Smooth muscle cell (in vitro differentiated cells): ENCODE measurements around the gene LLCFC1. TPM values are rescaled to one million over a fixed set of nuclear protein-coding genes. Genes with fewer than 3 reads are reported as not detected.
"Not testable (repeated sequence)": the region's sequence is repeated elsewhere in the genome, so short reads cannot be mapped to it uniquely, and the experiment has no call there.

Source experiments
- DNase-seq: peaks from one replicate; lab custom pipeline; 2025; ENCODE audit not compliant: unreplicated experiment; lab: John Stamatoyannopoulos, UW
- H2AFZ ChIP-seq: fragments of 200-600 bp; sonication (generic); 2 replicates; pipeline ENCODE4 v1.6.0; 2016; ENCODE audit warnings: antibody characterized with exemption, low read depth, mild to moderate bottlenecking
- H3F3A ChIP-seq: fragments of 200-600 bp; sonication (generic); 2 replicates; pipeline ENCODE4 v1.6.0; 2017; ENCODE audit warnings: antibody characterized with exemption, low read depth
- H3K27ac ChIP-seq: fragments of 200-600 bp; sonication (generic); 2 replicates; pipeline ENCODE4 v1.5.1; 2016; ENCODE audit warnings: low read depth, mild to moderate bottlenecking
- H3K27me3 ChIP-seq: fragments of 200-600 bp; sonication (generic); 2 replicates; pipeline ENCODE4 v1.6.1; 2016; ENCODE audit warnings: low read depth, mild to moderate bottlenecking
- H3K36me3 ChIP-seq: fragments of 200-600 bp; sonication (generic); 2 replicates; pipeline ENCODE4 v1.5.1; 2016; ENCODE audit warnings: low read depth
- H3K4me1 ChIP-seq: fragments of 200-600 bp; sonication (generic); 2 replicates; pipeline ENCODE4 v1.5.1; 2016; ENCODE audit warnings: low read depth
- H3K4me2 ChIP-seq: fragments of 200-600 bp; sonication (generic); 2 replicates; pipeline ENCODE4 v1.6.0; 2016; ENCODE audit warnings: mild to moderate bottlenecking
- H3K4me3 ChIP-seq: fragments of 200-600 bp; sonication (generic); 2 replicates; pipeline ENCODE4 v1.5.1; 2016; ENCODE audit warnings: mild to moderate bottlenecking
- H3K79me2 ChIP-seq: fragments of 200-600 bp; sonication (generic); 2 replicates; pipeline ENCODE4 v1.6.0; 2016; ENCODE audit warnings: low read depth, mild to moderate bottlenecking
- H3K9ac ChIP-seq: fragments of 200-600 bp; sonication (generic); 2 replicates; pipeline ENCODE4 v1.6.0; 2016; ENCODE audit warnings: low read depth
- H3K9me3 ChIP-seq: fragments of 200-600 bp; sonication (generic); replicated peaks from 2 replicates; pipeline ENCODE4 v1.5.1; 2016; ENCODE audit warnings: low read depth
- H4K20me1 ChIP-seq: fragments of 200-600 bp; sonication (generic); 2 replicates; pipeline ENCODE4 v1.6.0; 2016; ENCODE audit warnings: low read depth
- WGBS: methylation state at CpG from one replicate; pipeline ENCODE4 v1.1.7; 2016; ENCODE audit warnings: low lambda C conversion rate; 5-methylcytosine and 5-hydroxymethylcytosine counted together
- polyA plus RNA-seq: library from polyadenylated mRNA; unstranded; fragments of >200 nt; fragmentation: Nextera tagmentation; extraction: Ambion mirVana; gene quantifications from 2 replicates; pipeline ENCODE4 v1.2.1, GENCODE V29; 2016
- total RNA-seq: library from RNA; depleted of rRNA; stranded (reverse); fragments of >200 nt; gene quantifications from 2 replicates; pipeline ENCODE4 v1.2.3, GENCODE V29; 2014
- TF ChIP-seq, protein P1 (sequence below): fragments of 200-600 bp; sonication (generic); IDR thresholded peaks from 2 replicates; pipeline ENCODE4 v1.5.1; 2017; ENCODE audit warnings: borderline replicate concordance, mild to moderate bottlenecking, antibody characterized with exemption; ENCODE audit not compliant: insufficient read depth, poor library complexity, severe bottlenecking

The LLCFC1 gene
- total and polyA plus RNA-seq, 2 experiments from 2014 or later = not detected

GRCh38 chr7:142969183-142969582 lies 29.9 kb downstream of the LLCFC1 start:
- H3K4me1 ChIP-seq = no peaks in the 10 kb centered on the region
- TF ChIP-seq, protein P1, sequence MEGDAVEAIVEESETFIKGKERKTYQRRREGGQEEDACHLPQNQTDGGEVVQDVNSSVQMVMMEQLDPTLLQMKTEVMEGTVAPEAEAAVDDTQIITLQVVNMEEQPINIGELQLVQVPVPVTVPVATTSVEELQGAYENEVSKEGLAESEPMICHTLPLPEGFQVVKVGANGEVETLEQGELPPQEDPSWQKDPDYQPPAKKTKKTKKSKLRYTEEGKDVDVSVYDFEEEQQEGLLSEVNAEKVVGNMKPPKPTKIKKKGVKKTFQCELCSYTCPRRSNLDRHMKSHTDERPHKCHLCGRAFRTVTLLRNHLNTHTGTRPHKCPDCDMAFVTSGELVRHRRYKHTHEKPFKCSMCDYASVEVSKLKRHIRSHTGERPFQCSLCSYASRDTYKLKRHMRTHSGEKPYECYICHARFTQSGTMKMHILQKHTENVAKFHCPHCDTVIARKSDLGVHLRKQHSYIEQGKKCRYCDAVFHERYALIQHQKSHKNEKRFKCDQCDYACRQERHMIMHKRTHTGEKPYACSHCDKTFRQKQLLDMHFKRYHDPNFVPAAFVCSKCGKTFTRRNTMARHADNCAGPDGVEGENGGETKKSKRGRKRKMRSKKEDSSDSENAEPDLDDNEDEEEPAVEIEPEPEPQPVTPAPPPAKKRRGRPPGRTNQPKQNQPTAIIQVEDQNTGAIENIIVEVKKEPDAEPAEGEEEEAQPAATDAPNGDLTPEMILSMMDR = no peak
- H2AFZ ChIP-seq = no peak overlapping the region
- no peaks in the 10 kb centered on the region for H3K27me3 ChIP-seq
- no peaks in the 10 kb centered on the region for H3K79me2 ChIP-seq
- no peak overlapping the region for H3K4me3 ChIP-seq
- WGBS = 82% methylated on average over 4 of the region's 4 CpGs
- no peak overlapping the region for H3K27ac ChIP-seq
- H3K9me3 ChIP-seq = no peaks in the 10 kb centered on the region
- no peak for DNase-seq
- H3F3A ChIP-seq = no peaks in the 10 kb centered on the region
- no peak overlapping the region for H3K9ac ChIP-seq
- H4K20me1 ChIP-seq = no peaks in the 10 kb centered on the region
- H3K36me3 ChIP-seq = no peaks in the 10 kb centered on the region
- no peak overlapping the region for H3K4me2 ChIP-seq

DNA sequence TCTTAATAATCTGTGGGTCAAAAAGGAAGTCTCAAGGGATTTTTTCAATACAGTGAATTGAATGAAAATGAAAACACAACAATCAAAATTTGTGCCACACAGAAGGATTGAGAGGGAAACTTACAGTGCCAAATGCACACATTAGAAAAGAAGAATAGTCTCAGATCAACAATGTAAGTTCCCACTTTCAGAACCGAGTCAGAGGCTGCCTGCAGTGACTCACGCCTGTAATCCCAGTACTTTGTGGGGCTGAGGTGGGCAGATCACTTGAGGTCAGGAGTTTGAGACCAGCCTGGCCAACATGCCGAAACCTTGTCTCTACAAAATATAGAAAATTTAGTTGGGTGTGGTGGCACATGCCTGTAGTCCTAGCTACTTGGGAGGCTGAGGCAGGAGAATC lies 35.3 kb downstream of the LLCFC1 start:
- TF ChIP-seq, protein P1 = no peak
- no peak for DNase-seq
- Histone ChIP-seq H3K4me3 (no peak overlapping the region), H3F3A (no peaks in the 10 kb centered on the region), H3K27ac (no peak overlapping the region), H4K20me1 (no peaks in the 10 kb centered on the region), H3K4me1 (no peaks in the 10 kb centered on the region), H3K27me3 (no peaks in the 10 kb centered on the region), H2AFZ (no peak overlapping the region), H3K4me2 (no peak overlapping the region), H3K79me2 (no peaks in the 10 kb centered on the region), H3K36me3 (no peaks in the 10 kb centered on the region), H3K9me3 (no peaks in the 10 kb centered on the region), H3K9ac (no peak overlapping the region)
- WGBS = 87% methylated on average over 3 of the region's 3 CpGs

GRCh38 chr7:142978402-142978801 lies 39.1 kb downstream of the LLCFC1 start:
- H3K4me1 ChIP-seq, H3K27ac ChIP-seq, DNase-seq, H3K9me3 ChIP-seq, H3K4me2 ChIP-seq, H3F3A ChIP-seq, H2AFZ ChIP-seq, H3K36me3 ChIP-seq, H3K4me3 ChIP-seq, H3K27me3 ChIP-seq, H4K20me1 ChIP-seq, H3K79me2 ChIP-seq, H3K9ac ChIP-seq: not testable (repeated sequence)
- 90% methylated on average over 4 of the region's 4 CpGs for WGBS

DNA sequence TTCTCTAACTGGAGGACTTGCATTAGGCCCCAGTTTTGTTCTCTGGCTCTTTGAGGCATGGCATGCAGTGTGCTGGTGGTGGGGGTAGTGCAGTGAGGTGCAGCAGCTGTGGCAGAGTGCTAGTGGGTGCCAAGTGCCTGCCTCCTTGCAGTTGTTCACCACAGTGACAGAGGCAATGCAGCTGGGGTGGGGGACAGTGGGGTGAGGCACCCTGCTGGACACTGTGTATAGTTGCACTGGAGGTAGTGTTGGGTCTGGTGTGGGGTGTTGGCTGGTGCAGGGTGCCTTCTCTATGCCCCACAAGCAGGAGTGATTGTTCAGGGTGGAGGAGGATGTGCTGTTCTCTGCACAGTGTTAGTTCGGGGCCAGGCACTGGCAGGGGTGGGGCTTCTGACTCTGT lies 44.5 kb downstream of the LLCFC1 start:
- Histone ChIP-seq H4K20me1 (no peaks in the 10 kb centered on the region), H3K9ac (no peak overlapping the region), H3K9me3 (no peaks in the 10 kb centered on the region), H3K4me3 (no peak overlapping the region), H3F3A (no peaks in the 10 kb centered on the region), H3K79me2 (no peaks in the 10 kb centered on the region), H3K4me2 (no peak overlapping the region), H3K27me3 (no peaks in the 10 kb centered on the region), H3K4me1 (no peaks in the 10 kb centered on the region), H3K27ac (no peak overlapping the region), H3K36me3 (no peaks in the 10 kb centered on the region), H2AFZ (no peak overlapping the region)
- TF ChIP-seq, protein P1 = no peak
- no peak for DNase-seq
- 100% methylated on average over 1 of the region's 1 CpG for WGBS
